Activated CD8-positive, alpha-beta T cell treated with anti-CD3 and anti-CD28 coated beads for 36 hours (primary cell): ENCODE results near the gene HDX. TPM values are rescaled to one million over a fixed set of nuclear protein-coding genes. Genes with fewer than 3 reads are reported as not detected.

Experiments
- ATAC-seq: fragments of 200-7000 bp; cut with Tn5 transposase; one replicate; pipeline ENCODE4 v1.10.0; 2021; ENCODE audit warnings: mild to moderate bottlenecking, moderate library complexity
- CTCF ChIA-PET: fragments of 350-600 bp; sonication (Branson Sonifier 250); formaldehyde crosslinking; loops from one replicate; lab custom pipeline; 2021; ENCODE audit warnings: antibody characterized with exemption; lab: Charles Lee
- POLR2A ChIA-PET: fragments of 350-600 bp; sonication (Branson Sonifier 250); formaldehyde crosslinking; loops from one replicate; lab custom pipeline; 2021; ENCODE audit warnings: antibody characterized with exemption; lab: Charles Lee
- DNase-seq: peaks from one replicate; pipeline ENCODE4 v3.0.0-alpha.2; 2020
- H3K27ac Mint-ChIP-seq: one replicate; pipeline ENCODE4 v1.8.0; 2021; ENCODE audit warnings: mild to moderate bottlenecking, mixed read lengths
- H3K27me3 Mint-ChIP-seq: one replicate; pipeline ENCODE4 v1.8.0; 2021; ENCODE audit warnings: mixed read lengths
- H3K36me3 Mint-ChIP-seq: one replicate; pipeline ENCODE4 v1.8.0; 2021; ENCODE audit warnings: low read depth, mixed read lengths
- H3K4me1 Mint-ChIP-seq: one replicate; pipeline ENCODE4 v1.8.0; 2021; ENCODE audit warnings: low read depth, mixed read lengths
- H3K4me3 Mint-ChIP-seq: one replicate; pipeline ENCODE4 v1.8.0; 2021; ENCODE audit warnings: mild to moderate bottlenecking, moderate library complexity, mixed read lengths
- H3K9me3 Mint-ChIP-seq: one replicate; pipeline ENCODE4 v1.8.0; 2021; ENCODE audit warnings: mixed read lengths
- intact Hi-C: fragments of 100-400 bp; cut with micrococcal nuclease; formaldehyde crosslinking; loops from one replicate; pipeline ENCODE4 v1.10.0; 2022
- total RNA-seq, 2 experiments: library from RNA; stranded (reverse); gene quantifications; one replicate each; pipeline ENCODE4 v1.2.3, GENCODE V29; 2021
- TF ChIP-seq, protein P1 (sequence below): fragments of 200-600 bp; IDR thresholded peaks from one replicate; pipeline ENCODE4 v1.8.0; 2022; ENCODE audit warnings: antibody characterized with exemption, mild to moderate bottlenecking

Gene HDX
- total RNA-seq, 2 experiments from 2014 or later, result 0.76 to 1.2 TPM

DNA sequence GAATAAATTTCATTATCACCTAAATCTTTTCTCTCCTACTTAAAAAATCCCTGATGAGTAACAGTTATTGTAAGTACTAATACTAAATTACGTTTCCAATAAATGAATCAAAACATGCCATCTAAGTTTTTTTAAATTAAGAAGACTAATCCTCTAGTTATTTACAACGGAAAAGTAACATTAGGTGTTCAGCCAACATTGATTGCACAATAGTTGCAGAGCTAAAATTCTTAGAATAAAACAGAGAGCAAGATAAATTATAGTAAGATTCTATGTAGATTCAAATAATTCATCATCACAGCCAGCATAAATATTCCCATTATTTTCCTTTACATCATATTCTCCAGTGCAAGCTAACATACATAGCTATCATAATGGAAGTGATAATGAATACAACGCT is 139.2 kb downstream of the HDX start:
- Mint-ChIP-seq H3K27ac (no peak overlapping the region), H3K4me1 (no peaks in the 10 kb centered on the region), H3K36me3 (no peaks in the 10 kb centered on the region), H3K9me3 (peaks cover 5% of the 10 kb centered on the region), H3K4me3 (no peak overlapping the region), H3K27me3 (no peaks in the 10 kb centered on the region)
- intact Hi-C loops, result no loop called here
- DNase-seq (no peak), ATAC-seq (no peak)
- ChIA-PET CTCF (no interaction called here), POLR2A (no interaction called here)
- TF ChIP-seq, protein P1, sequence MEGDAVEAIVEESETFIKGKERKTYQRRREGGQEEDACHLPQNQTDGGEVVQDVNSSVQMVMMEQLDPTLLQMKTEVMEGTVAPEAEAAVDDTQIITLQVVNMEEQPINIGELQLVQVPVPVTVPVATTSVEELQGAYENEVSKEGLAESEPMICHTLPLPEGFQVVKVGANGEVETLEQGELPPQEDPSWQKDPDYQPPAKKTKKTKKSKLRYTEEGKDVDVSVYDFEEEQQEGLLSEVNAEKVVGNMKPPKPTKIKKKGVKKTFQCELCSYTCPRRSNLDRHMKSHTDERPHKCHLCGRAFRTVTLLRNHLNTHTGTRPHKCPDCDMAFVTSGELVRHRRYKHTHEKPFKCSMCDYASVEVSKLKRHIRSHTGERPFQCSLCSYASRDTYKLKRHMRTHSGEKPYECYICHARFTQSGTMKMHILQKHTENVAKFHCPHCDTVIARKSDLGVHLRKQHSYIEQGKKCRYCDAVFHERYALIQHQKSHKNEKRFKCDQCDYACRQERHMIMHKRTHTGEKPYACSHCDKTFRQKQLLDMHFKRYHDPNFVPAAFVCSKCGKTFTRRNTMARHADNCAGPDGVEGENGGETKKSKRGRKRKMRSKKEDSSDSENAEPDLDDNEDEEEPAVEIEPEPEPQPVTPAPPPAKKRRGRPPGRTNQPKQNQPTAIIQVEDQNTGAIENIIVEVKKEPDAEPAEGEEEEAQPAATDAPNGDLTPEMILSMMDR, result no peak

DNA sequence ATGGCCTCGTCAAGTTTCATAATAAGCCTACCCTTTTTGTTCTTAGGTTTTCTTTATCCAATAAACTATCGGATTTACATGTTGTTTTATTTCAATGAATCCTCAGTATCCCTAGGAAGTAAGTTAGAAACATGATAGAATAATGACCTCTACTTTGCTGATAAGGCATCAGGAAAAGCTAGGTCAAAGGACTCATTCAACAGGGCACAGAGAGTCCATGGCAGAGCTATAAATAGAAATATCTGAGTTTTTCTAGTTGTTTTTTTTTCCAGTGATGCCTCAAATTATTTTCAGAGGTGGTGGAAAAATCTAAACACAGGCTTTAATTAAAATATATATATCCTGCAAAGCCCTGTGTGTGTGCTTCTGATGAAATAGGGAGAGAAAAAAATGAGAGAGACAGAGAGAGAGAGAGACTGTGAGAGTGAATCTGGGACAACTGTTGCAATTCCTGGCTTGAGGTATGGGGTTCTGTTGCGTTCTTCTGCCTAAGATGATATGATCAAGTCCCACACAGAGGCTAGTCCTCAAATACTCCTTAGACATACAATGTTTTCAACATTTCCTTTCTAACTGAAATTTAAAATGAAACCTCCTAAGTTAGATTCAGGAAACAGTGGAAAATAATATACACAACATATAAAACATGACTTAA is 139.9 kb downstream of the HDX start:
- Mint-ChIP-seq H3K27ac (no peak overlapping the region), H3K36me3 (no peaks in the 10 kb centered on the region), H3K27me3 (no peaks in the 10 kb centered on the region), H3K4me1 (no peaks in the 10 kb centered on the region), H3K4me3 (no peak overlapping the region), H3K9me3 (peaks cover 5% of the 10 kb centered on the region)
- ATAC-seq (no peak), DNase-seq (no peak)
- ChIA-PET CTCF (no interaction called here), POLR2A (interaction anchor here (0.6 kb wide), 1 partner anchor 15 kb away, joined by 4 read pairs; no protein-coding TSS in a partner anchor)
- intact Hi-C loops, result no loop called here
- TF ChIP-seq, protein P1, result no peak

DNA sequence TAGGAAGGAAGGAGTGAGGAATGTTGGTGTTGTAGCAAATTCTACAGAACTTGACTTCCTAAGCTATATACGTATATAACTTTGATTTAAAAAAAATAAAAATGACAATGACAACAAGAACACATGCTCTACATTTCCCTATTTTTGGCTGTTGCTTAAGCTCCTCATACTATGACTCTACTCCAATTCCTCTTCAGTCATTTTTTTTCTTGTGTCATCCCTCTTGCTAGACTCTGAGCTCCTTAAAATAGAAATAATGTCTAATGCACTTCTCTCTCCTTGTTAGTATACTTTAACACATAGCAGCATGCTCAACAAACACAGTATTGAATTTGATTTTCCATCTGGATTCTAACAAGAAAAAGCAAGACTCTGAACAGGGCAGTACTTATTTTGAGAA is 144.0 kb downstream of the HDX start:
- CTCF ChIA-PET, result no interaction called here
- H3K9me3 Mint-ChIP-seq, result no peaks in the 10 kb centered on the region

DNA sequence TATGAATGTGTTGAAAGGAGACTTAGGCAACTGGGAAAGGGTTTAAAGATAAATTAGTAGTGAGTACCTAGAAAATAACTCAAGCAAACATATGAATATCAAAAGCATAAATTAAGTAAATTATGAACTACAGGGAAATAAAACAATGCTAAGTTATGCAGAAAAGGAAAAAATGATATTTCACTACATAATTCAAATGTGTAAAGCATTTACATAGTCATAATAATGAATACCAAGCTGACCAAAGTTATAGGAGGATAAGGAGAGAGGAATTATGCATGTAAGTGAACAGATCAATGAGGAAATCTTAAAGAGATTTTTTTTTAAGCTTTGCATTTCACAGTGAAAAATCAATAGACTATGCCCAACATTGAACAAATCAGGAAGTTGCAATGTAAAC is 145.0 kb downstream of the HDX start:
- ChIA-PET CTCF (no interaction called here), POLR2A (no interaction called here)
- no peak for DNase-seq
- Mint-ChIP-seq H3K27ac (no peak overlapping the region), H3K4me1 (no peaks in the 10 kb centered on the region), H3K27me3 (no peaks in the 10 kb centered on the region), H3K4me3 (no peak overlapping the region), H3K36me3 (no peaks in the 10 kb centered on the region), H3K9me3 (no peaks in the 10 kb centered on the region)
- TF ChIP-seq, protein P1, result no peak
- no peak for ATAC-seq
- intact Hi-C loops, result no loop called here

More for the DNA sequence above, 144.0 kb downstream of the HDX start:
- Mint-ChIP-seq H3K4me3 (no peak overlapping the region), H3K27ac (no peak overlapping the region), H3K4me1 (no peaks in the 10 kb centered on the region), H3K27me3 (no peaks in the 10 kb centered on the region), H3K36me3 (no peaks in the 10 kb centered on the region)
- POLR2A ChIA-PET, result no interaction called here
- no peak for DNase-seq
- ATAC-seq, result no peak
- intact Hi-C loops, result no loop called here
- TF ChIP-seq, protein P1, result no peak

DNA sequence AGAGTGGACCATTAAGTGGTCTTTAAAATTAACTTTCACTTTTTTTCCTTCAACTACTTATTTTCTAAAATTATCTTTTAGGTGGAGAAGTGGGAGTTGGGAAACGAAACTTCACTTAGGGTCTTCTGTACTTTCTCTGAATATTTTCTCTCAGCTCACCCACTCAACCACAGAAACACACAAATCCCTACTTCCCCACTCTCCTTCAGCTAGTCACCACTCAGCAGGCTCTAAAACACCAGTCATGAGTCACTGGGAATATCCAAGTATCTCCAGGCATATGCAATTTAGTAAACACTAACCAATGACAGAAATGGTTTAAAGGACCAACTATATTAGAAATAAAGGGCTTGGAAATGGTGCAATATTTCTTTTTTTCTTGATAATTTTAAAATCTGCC is 161.3 kb downstream of the HDX start:
- Mint-ChIP-seq H3K36me3 (no peaks in the 10 kb centered on the region), H3K4me3 (no peak overlapping the region), H3K9me3 (no peaks in the 10 kb centered on the region), H3K4me1 (no peaks in the 10 kb centered on the region), H3K27me3 (no peaks in the 10 kb centered on the region), H3K27ac (no peak overlapping the region)
- TF ChIP-seq, protein P1, result no peak
- DNase-seq (no peak), ATAC-seq (no peak)
- CTCF ChIA-PET, result no interaction called here
- intact Hi-C loops, result no loop called here
- POLR2A ChIA-PET, result no interaction called here
